Measurements from ENCODE around the gene SGCD.

DNA sequence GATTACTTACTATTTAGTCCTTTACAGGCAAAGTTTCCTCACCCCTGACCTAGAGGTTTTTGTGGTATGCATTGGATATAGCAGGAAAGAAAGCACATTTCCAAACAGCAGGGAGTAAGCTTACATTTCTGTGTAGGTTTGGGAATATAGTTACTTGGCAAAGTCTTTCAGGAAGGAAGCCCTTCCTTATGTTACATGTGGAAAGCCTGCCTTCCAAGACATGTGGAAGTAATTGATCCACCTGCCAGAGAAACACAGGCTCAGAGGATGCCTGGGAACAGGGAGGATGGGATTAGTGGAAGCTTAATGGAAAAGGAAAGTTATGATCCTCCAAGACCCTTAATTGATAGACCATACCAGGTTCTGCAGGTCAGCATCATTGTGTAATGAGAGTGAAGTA, 435.8 kb downstream of the SGCD start:
- TF ChIP-seq, protein P1, sequence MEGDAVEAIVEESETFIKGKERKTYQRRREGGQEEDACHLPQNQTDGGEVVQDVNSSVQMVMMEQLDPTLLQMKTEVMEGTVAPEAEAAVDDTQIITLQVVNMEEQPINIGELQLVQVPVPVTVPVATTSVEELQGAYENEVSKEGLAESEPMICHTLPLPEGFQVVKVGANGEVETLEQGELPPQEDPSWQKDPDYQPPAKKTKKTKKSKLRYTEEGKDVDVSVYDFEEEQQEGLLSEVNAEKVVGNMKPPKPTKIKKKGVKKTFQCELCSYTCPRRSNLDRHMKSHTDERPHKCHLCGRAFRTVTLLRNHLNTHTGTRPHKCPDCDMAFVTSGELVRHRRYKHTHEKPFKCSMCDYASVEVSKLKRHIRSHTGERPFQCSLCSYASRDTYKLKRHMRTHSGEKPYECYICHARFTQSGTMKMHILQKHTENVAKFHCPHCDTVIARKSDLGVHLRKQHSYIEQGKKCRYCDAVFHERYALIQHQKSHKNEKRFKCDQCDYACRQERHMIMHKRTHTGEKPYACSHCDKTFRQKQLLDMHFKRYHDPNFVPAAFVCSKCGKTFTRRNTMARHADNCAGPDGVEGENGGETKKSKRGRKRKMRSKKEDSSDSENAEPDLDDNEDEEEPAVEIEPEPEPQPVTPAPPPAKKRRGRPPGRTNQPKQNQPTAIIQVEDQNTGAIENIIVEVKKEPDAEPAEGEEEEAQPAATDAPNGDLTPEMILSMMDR (IDR thresholded peaks at IDR 0.05): no peak
- TF ChIP-seq POLR2AphosphoS5 (IDR thresholded peaks at IDR 0.05): no peak
- no peak for TF ChIP-seq EP300 (IDR thresholded peaks at IDR 0.05)
- no peak for TF ChIP-seq POLR2A (IDR thresholded peaks at IDR 0.05)

Measured in stomach (tissue), 4 donors.